ENCODE results near the gene BSND. TPM values are rescaled to one million over a fixed set of nuclear protein-coding genes. Genes with fewer than 3 reads are reported as not detected.

BSND gene
- total and polyA plus RNA-seq, 9 of the 15 experiments (the other 6 are each of a cell fraction or from before 2014, with no cell fraction given): not detected

GRCh38 chr1:55035904-55036303, 37.2 kb downstream of the BSND start (continued):
- TF ChIP-seq ZBTB11 (CRISPR knock-in tag; IDR thresholded peaks at IDR 0.05) (peak in 1 of 3 experiments; percentile 75; a peak in 2 of 6 replicates), ARID3A (IDR thresholded peaks at IDR 0.05; ENCODE audit: borderline replicate concordance, low read depth, low read length) (no peak), KDM1A (IDR thresholded peaks at IDR 0.05) (no peak), ZNF274 (IDR thresholded peaks at IDR 0.05; ENCODE audit: borderline replicate concordance, low read depth, low read length) (no peak), MTA1 (IDR thresholded peaks at IDR 0.05; ENCODE audit: borderline replicate concordance) (no peak), MCM3 (IDR thresholded peaks at IDR 0.05) (no peak), ZBTB7A (IDR thresholded peaks at IDR 0.05; ENCODE audit: borderline replicate concordance, control insufficient read depth, low read depth, low read length) (no peak), ZNF785 (CRISPR knock-in tag; IDR thresholded peaks at IDR 0.05) (no peak), NCOA4 (IDR thresholded peaks at IDR 0.05; ENCODE audit: partially characterized antibody) (no peak), POLR2H (tag; IDR thresholded peaks at IDR 0.05; ENCODE audit: low read depth) (peak; percentile 62; the same call in 1 of the 2 replicates), ZNF778 (CRISPR knock-in tag; IDR thresholded peaks at IDR 0.05) (no peak), BDP1 (IDR thresholded peaks at IDR 0.05; ENCODE audit: insufficient read depth, insufficient read length) (no peak), MED1 (CRISPR knock-in tag; IDR thresholded peaks at IDR 0.05; ENCODE audit: borderline replicate concordance) (no peak), TOE1 (IDR thresholded peaks at IDR 0.05; ENCODE audit: borderline replicate concordance) (peak; percentile 40; the same call in 1 of the 2 replicates), TOE1 (CRISPR knock-in tag; IDR thresholded peaks at IDR 0.05; ENCODE audit: borderline replicate concordance, low read depth) (no peak), SMC3 (conservative IDR thresholded peaks at IDR 0.05; ENCODE audit: insufficient read depth, low read depth, low read length) (0 out of 2 replicates have a peak, but pooled peaks have one; percentile 27), ZNF384 (IDR thresholded peaks at IDR 0.05; ENCODE audit: low read depth, low read length) (no peak), ZNF655 (CRISPR knock-in tag; IDR thresholded peaks at IDR 0.05) (no peak), USF2 (CRISPR knock-in tag; IDR thresholded peaks at IDR 0.05) (peak; percentile 54), ELF2 (CRISPR knock-in tag; IDR thresholded peaks at IDR 0.05) (no peak)
